Smooth muscle cell (in vitro differentiated cells): ENCODE data around the gene NCK2. TPM values are rescaled to one million over a fixed set of nuclear protein-coding genes. Genes with fewer than 3 reads are reported as not detected.

Source experiments
- DNase-seq: peaks from one replicate; lab custom pipeline; 2025; ENCODE audit not compliant: unreplicated experiment; lab: John Stamatoyannopoulos, UW
- H2AFZ ChIP-seq: fragments of 200-600 bp; sonication (generic); 2 replicates; pipeline ENCODE4 v1.6.0; 2016; ENCODE audit warnings: antibody characterized with exemption, low read depth, mild to moderate bottlenecking
- H3F3A ChIP-seq: fragments of 200-600 bp; sonication (generic); 2 replicates; pipeline ENCODE4 v1.6.0; 2017; ENCODE audit warnings: antibody characterized with exemption, low read depth
- H3K27ac ChIP-seq: fragments of 200-600 bp; sonication (generic); 2 replicates; pipeline ENCODE4 v1.5.1; 2016; ENCODE audit warnings: low read depth, mild to moderate bottlenecking
- H3K27me3 ChIP-seq: fragments of 200-600 bp; sonication (generic); 2 replicates; pipeline ENCODE4 v1.6.1; 2016; ENCODE audit warnings: low read depth, mild to moderate bottlenecking
- H3K36me3 ChIP-seq: fragments of 200-600 bp; sonication (generic); 2 replicates; pipeline ENCODE4 v1.5.1; 2016; ENCODE audit warnings: low read depth
- H3K4me1 ChIP-seq: fragments of 200-600 bp; sonication (generic); 2 replicates; pipeline ENCODE4 v1.5.1; 2016; ENCODE audit warnings: low read depth
- H3K4me2 ChIP-seq: fragments of 200-600 bp; sonication (generic); 2 replicates; pipeline ENCODE4 v1.6.0; 2016; ENCODE audit warnings: mild to moderate bottlenecking
- H3K4me3 ChIP-seq: fragments of 200-600 bp; sonication (generic); 2 replicates; pipeline ENCODE4 v1.5.1; 2016; ENCODE audit warnings: mild to moderate bottlenecking
- H3K79me2 ChIP-seq: fragments of 200-600 bp; sonication (generic); 2 replicates; pipeline ENCODE4 v1.6.0; 2016; ENCODE audit warnings: low read depth, mild to moderate bottlenecking
- H3K9ac ChIP-seq: fragments of 200-600 bp; sonication (generic); 2 replicates; pipeline ENCODE4 v1.6.0; 2016; ENCODE audit warnings: low read depth
- H3K9me3 ChIP-seq: fragments of 200-600 bp; sonication (generic); replicated peaks from 2 replicates; pipeline ENCODE4 v1.5.1; 2016; ENCODE audit warnings: low read depth
- H4K20me1 ChIP-seq: fragments of 200-600 bp; sonication (generic); 2 replicates; pipeline ENCODE4 v1.6.0; 2016; ENCODE audit warnings: low read depth
- WGBS: methylation state at CpG from one replicate; pipeline ENCODE4 v1.1.7; 2016; ENCODE audit warnings: low lambda C conversion rate; 5-methylcytosine and 5-hydroxymethylcytosine counted together
- polyA plus RNA-seq: library from polyadenylated mRNA; unstranded; fragments of >200 nt; fragmentation: Nextera tagmentation; extraction: Ambion mirVana; gene quantifications from 2 replicates; pipeline ENCODE4 v1.2.1, GENCODE V29; 2016
- total RNA-seq: library from RNA; depleted of rRNA; stranded (reverse); fragments of >200 nt; gene quantifications from 2 replicates; pipeline ENCODE4 v1.2.3, GENCODE V29; 2014
- TF ChIP-seq, protein P1 (sequence below): fragments of 200-600 bp; sonication (generic); IDR thresholded peaks from 2 replicates; pipeline ENCODE4 v1.5.1; 2017; ENCODE audit warnings: borderline replicate concordance, mild to moderate bottlenecking, antibody characterized with exemption; ENCODE audit not compliant: insufficient read depth, poor library complexity, severe bottlenecking

NCK2 gene
- total and polyA plus RNA-seq, 2 experiments from 2014 or later, result 29.0 to 50.5 TPM

- H3K27ac ChIP-seq, result peak overlapping the region; percentile 27
- H2AFZ ChIP-seq, result no peak overlapping the region
- H3K79me2 ChIP-seq, result peaks cover 83% of the 10 kb centered on the region
Measured at GRCh38 chr2:105827351-105828096, 82.8 kb downstream of the NCK2 start.

GRCh38 chr2:105828558-105828957 is 83.8 kb downstream of the NCK2 start:
- peaks cover 7% of the 10 kb centered on the region for H3K36me3 ChIP-seq
- H3K9ac ChIP-seq, result no peak overlapping the region
- H4K20me1 ChIP-seq, result peaks cover 39% of the 10 kb centered on the region
- no peak overlapping the region for H2AFZ ChIP-seq
- H3K27ac ChIP-seq, result no peak overlapping the region
- DNase-seq, result no peak
- no peaks in the 10 kb centered on the region for H3K4me1 ChIP-seq
- H3F3A ChIP-seq, result peaks cover 2% of the 10 kb centered on the region
- TF ChIP-seq, protein P1, sequence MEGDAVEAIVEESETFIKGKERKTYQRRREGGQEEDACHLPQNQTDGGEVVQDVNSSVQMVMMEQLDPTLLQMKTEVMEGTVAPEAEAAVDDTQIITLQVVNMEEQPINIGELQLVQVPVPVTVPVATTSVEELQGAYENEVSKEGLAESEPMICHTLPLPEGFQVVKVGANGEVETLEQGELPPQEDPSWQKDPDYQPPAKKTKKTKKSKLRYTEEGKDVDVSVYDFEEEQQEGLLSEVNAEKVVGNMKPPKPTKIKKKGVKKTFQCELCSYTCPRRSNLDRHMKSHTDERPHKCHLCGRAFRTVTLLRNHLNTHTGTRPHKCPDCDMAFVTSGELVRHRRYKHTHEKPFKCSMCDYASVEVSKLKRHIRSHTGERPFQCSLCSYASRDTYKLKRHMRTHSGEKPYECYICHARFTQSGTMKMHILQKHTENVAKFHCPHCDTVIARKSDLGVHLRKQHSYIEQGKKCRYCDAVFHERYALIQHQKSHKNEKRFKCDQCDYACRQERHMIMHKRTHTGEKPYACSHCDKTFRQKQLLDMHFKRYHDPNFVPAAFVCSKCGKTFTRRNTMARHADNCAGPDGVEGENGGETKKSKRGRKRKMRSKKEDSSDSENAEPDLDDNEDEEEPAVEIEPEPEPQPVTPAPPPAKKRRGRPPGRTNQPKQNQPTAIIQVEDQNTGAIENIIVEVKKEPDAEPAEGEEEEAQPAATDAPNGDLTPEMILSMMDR, result no peak
- peaks cover 10% of the 10 kb centered on the region for H3K9me3 ChIP-seq
- no peak overlapping the region for H3K4me3 ChIP-seq
- H3K79me2 ChIP-seq, result peaks cover 89% of the 10 kb centered on the region
- H3K4me2 ChIP-seq, result no peak overlapping the region
- no peaks in the 10 kb centered on the region for H3K27me3 ChIP-seq

More at GRCh38 chr2:105827351-105828096, 82.8 kb downstream of the NCK2 start:
- H3K4me1 ChIP-seq, result no peaks in the 10 kb centered on the region
- no peak overlapping the region for H3K4me3 ChIP-seq
- H3K27me3 ChIP-seq, result no peaks in the 10 kb centered on the region
- DNase-seq, result no peak
- H3K36me3 ChIP-seq, result peaks cover 7% of the 10 kb centered on the region
- peaks cover 2% of the 10 kb centered on the region for H3F3A ChIP-seq
- TF ChIP-seq, protein P1, result no peak
- H3K4me2 ChIP-seq, result no peak overlapping the region
- H4K20me1 ChIP-seq, result peaks cover 50% of the 10 kb centered on the region
- no peak overlapping the region for H3K9ac ChIP-seq
- 92% methylated on average over 1 of the region's 1 CpG for WGBS
- H3K9me3 ChIP-seq, result peaks cover 8% of the 10 kb centered on the region

DNA sequence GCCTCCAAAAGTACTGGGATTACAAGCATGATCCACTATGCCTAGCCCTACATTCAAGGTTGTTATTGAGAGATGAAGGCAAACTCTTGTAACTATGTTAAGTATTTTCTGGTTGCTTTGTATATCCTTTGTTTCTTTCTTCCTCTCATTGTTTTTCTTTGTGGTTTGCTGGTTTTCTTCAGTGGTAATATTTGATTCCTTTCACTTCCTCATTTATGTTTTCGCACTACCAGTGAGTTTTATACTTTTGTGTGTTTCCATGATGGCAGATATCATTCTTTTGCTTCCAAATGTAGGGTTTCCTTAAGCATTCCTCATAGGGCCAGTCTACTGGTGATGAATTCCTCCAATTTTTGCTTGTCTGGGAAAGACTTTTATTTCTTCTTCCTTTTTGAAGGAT is 90.2 kb downstream of the NCK2 start:
- no peak overlapping the region for H3K9ac ChIP-seq
- WGBS, result 100% methylated on average over 1 of the region's 1 CpG
- no peak for DNase-seq
- H3K36me3 ChIP-seq, result peaks cover 7% of the 10 kb centered on the region
- H4K20me1 ChIP-seq, result peaks cover 37% of the 10 kb centered on the region
- H3K4me1 ChIP-seq, result peaks cover 3% of the 10 kb centered on the region
- TF ChIP-seq, protein P1, result no peak
- no peak overlapping the region for H3K4me2 ChIP-seq
- peaks cover 2% of the 10 kb centered on the region for H3F3A ChIP-seq
- H3K4me3 ChIP-seq, result no peak overlapping the region
- H3K9me3 ChIP-seq, result peaks cover 10% of the 10 kb centered on the region
- H3K27me3 ChIP-seq, result no peaks in the 10 kb centered on the region
- peaks cover 89% of the 10 kb centered on the region for H3K79me2 ChIP-seq
- no peak overlapping the region for H2AFZ ChIP-seq
- H3K27ac ChIP-seq, result no peak overlapping the region

GRCh38 chr2:105836341-105836740 is 91.6 kb downstream of the NCK2 start:
- 91% methylated on average over 4 of the region's 4 CpGs for WGBS
- Histone ChIP-seq H3K4me3 (no peak overlapping the region), H3K9me3 (peaks cover 10% of the 10 kb centered on the region), H3K4me2 (no peak overlapping the region), H3K27ac (no peak overlapping the region), H3K36me3 (peaks cover 4% of the 10 kb centered on the region), H3F3A (peaks cover 2% of the 10 kb centered on the region), H3K4me1 (peaks cover 8% of the 10 kb centered on the region), H3K9ac (no peak overlapping the region), H2AFZ (no peak overlapping the region), H4K20me1 (peaks cover 51% of the 10 kb centered on the region), H3K27me3 (no peaks in the 10 kb centered on the region), H3K79me2 (peaks cover 75% of the 10 kb centered on the region)
- DNase-seq, result no peak
- TF ChIP-seq, protein P1, result no peak
